ENCODE measurements around the gene PIMREG. TPM values are rescaled to one million over a fixed set of nuclear protein-coding genes. Genes with fewer than 3 reads are reported as not detected.

The PIMREG gene
- polyA plus RNA-seq, 1 experiment, result 54.5 TPM

DNA sequence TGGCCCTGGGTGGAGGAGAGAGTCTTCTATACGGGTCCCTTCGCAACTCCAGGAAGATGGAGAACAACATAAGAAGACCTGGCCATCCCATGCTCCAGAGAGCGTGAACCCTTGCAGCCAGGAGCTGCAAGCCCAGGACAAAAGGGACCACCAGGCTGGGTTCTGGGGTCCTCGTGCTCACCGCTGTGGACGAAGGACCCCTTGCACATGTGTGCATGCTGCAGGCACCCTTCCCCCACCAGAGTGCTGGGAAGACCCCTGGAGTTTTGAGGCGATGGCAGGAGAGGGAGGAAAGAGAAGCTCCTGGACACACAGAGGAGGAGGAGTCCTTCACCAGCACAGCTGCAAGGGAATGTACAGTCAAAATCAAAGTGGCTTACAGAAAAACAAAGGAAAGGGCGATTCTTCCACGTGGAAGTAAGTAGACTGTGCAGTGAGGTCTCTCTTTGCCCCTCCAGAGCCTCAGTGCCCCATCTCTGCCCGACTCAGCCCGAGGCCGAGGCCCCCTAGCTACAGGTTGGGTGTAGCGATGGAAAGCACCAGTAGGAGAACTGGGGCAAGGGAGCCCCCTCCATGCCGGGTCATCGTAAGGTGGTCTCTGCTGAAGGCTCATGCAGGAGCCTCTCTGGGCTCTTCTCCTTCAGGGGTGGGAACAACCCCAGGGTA, 51.3 kb downstream of the PIMREG start:
- ChIA-PET CTCF (interaction anchor here (1.1 to 1.2 kb wide), 2 partner anchors 22 to 25 kb away, joined by 3 to 4 read pairs; no protein-coding TSS in a partner anchor), POLR2A (no interaction called here)

DNA sequence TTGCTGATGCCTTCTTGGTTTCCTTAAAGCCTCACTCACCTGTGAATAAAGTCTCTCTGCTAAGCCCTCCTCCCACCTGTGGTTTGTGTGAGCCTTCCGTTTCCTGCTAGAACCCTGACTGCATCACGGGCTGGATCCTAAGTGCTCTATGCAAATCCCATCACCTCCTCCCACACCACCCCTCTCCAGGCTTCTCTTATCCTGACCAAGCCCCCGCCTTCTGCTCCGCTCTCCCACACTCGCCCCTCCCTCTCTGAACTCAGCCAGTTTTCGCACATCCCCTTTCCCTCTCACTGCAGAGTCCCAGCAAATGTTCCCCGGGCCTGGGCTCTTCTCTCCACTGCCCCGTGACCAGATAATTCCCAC, 51.8 kb downstream of the PIMREG start:
- H3K36me3 ChIP-seq (ENCODE audit: control insufficient read depth, insufficient read depth, low read length), result no peaks in the 10 kb centered on the region
- TF ChIP-seq, protein P1, sequence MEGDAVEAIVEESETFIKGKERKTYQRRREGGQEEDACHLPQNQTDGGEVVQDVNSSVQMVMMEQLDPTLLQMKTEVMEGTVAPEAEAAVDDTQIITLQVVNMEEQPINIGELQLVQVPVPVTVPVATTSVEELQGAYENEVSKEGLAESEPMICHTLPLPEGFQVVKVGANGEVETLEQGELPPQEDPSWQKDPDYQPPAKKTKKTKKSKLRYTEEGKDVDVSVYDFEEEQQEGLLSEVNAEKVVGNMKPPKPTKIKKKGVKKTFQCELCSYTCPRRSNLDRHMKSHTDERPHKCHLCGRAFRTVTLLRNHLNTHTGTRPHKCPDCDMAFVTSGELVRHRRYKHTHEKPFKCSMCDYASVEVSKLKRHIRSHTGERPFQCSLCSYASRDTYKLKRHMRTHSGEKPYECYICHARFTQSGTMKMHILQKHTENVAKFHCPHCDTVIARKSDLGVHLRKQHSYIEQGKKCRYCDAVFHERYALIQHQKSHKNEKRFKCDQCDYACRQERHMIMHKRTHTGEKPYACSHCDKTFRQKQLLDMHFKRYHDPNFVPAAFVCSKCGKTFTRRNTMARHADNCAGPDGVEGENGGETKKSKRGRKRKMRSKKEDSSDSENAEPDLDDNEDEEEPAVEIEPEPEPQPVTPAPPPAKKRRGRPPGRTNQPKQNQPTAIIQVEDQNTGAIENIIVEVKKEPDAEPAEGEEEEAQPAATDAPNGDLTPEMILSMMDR (IDR thresholded peaks at IDR 0.05; ENCODE audit: insufficient read depth, low read depth, low read length), result no peak
- H3K4me3 ChIP-seq (ENCODE audit: low read depth, low read length), result no peak overlapping the region
- no peak for DNase-seq (ENCODE audit: low read depth)
- peaks cover 2% of the 10 kb centered on the region; the same call in 1 of the 2 replicates for H3K27me3 ChIP-seq (ENCODE audit: control insufficient read depth, insufficient read depth, low read length)
- ChIA-PET POLR2A (no interaction called here), CTCF (interaction anchor here (1.2 kb wide), 1 partner anchor 25 kb away, joined by 4 read pairs; no protein-coding TSS in a partner anchor)

More for the DNA sequence above, 51.3 kb downstream of the PIMREG start:
- no peak for DNase-seq (ENCODE audit: low read depth)
- H3K36me3 ChIP-seq (ENCODE audit: control insufficient read depth, insufficient read depth, low read length), result no peaks in the 10 kb centered on the region
- no peak overlapping the region for H3K4me3 ChIP-seq (ENCODE audit: low read depth, low read length)
- TF ChIP-seq, protein P1 (IDR thresholded peaks at IDR 0.05; ENCODE audit: insufficient read depth, low read depth, low read length), result no peak
- peaks cover 2% of the 10 kb centered on the region; the same call in 1 of the 2 replicates for H3K27me3 ChIP-seq (ENCODE audit: control insufficient read depth, insufficient read depth, low read length)

DNA sequence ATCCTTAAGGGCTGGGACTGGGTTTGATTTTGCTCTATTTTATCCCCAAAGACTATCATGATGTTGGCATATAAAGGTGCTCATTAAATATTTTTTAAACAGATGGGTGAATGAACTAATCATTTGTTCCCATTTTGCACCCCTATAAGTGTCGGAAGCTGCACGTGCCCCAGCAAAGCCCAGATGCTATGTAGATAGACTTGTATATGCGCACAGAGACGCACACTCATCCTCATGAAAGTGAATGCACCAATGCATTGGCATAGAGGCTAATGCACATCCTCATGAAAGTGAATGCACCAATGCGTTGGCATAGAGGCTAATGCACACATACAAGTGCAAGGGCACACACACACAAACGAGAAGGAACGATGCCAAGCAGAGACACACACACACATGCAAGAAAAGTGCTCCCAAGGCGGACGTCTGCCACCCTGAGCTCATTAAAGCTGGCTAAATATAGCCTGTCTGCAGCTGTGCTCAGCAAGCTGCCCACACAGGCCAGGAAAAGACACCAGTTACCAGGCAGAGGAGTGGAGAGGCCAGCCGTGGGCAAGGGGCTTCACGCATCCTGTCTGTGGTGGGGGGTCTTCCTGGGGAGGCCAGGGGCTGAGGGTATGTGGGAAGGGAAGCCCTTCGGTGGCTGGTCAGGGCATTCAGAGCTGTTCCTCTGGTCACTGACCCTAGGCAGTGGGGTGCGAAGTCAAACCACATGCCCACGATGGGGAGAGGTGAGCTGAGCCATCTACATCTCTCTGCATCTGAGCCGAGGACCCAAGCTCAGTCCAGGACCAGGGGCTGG, 52.6 kb downstream of the PIMREG start:
- CTCF ChIA-PET, result interaction anchor here (1.5 kb wide), 1 partner anchor 24 kb away, joined by 7 read pairs; no protein-coding TSS in a partner anchor
- POLR2A ChIA-PET, result no interaction called here
- no peak for DNase-seq (ENCODE audit: low read depth)
- no peaks in the 10 kb centered on the region for H3K36me3 ChIP-seq (ENCODE audit: control insufficient read depth, insufficient read depth, low read length)
- TF ChIP-seq, protein P1 (IDR thresholded peaks at IDR 0.05; ENCODE audit: insufficient read depth, low read depth, low read length), result no peak
- H3K4me3 ChIP-seq (ENCODE audit: low read depth, low read length), result no peak overlapping the region
- H3K27me3 ChIP-seq (ENCODE audit: control insufficient read depth, insufficient read depth, low read length), result peaks cover 2% of the 10 kb centered on the region; the same call in 1 of the 2 replicates

DNA sequence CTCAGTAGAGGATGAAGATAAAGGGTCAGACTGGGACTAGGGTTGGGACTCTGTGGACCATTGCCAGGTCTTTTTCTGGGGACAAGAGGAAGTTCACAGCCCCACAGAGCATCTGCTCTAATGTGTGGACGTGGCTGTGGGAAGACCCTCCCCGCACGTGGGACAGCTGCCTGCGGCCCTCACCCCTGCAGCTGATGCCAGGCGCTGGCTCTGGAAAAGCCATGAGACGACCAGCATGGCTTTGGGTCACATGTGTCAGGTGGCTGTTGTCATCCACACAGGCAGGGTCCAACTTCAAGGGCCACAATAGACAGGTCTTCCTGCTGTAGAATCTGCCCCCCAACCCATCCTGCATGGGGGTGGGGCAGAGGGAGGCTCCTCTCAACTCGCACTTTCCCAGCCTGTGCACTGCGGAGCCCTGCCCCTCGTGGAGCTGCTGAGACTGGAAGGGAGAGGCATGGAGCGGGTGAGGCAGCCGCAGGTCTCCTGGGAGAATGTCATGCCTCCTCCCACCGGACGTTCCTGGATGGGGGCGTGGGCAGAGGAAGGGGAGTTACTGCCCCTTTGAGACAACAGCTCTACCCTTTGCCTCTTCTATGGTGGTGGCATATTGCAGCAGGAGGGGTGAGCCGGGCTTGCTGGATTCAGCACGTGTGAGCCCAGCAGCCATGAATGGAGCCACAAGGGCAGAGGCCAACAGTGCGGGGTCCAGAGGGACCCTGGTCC, 53.4 kb downstream of the PIMREG start:
- peaks cover 2% of the 10 kb centered on the region; the same call in 1 of the 2 replicates for H3K27me3 ChIP-seq (ENCODE audit: control insufficient read depth, insufficient read depth, low read length)
- CTCF ChIA-PET, result interaction anchor here (1.0 to 1.5 kb wide), 2 partner anchors 18 to 25 kb away, joined by 3 to 7 read pairs; no protein-coding TSS in a partner anchor
- H3K4me3 ChIP-seq (ENCODE audit: low read depth, low read length), result no peak overlapping the region
- POLR2A ChIA-PET, result no interaction called here
- H3K36me3 ChIP-seq (ENCODE audit: control insufficient read depth, insufficient read depth, low read length), result no peaks in the 10 kb centered on the region
- no peak for DNase-seq (ENCODE audit: low read depth)
- TF ChIP-seq, protein P1 (IDR thresholded peaks at IDR 0.05; ENCODE audit: insufficient read depth, low read depth, low read length), result no peak
